IMR-90 (cell line): ENCODE results near the gene FOXC2. TPM values are rescaled to one million over a fixed set of nuclear protein-coding genes. Genes with fewer than 3 reads are reported as not detected.

ENCODE experiments used
- ATAC-seq: fragments of 200-7000 bp; cut with Tn5 transposase; 2 replicates; pipeline ENCODE4 v1.9.1; 2020; ENCODE audit warnings: low read depth, mild to moderate bottlenecking, moderate library complexity
- BruUV-seq: library from RNA; stranded (reverse); fragments of 400-500 nt; replicated peaks from 2 replicates; lab custom pipeline; 2021; lab: Mats Ljungman, UMichigan
- CTCF ChIA-PET: fragments of 300-600 bp; formaldehyde crosslinking; extraction: SDS; loops from one replicate; lab custom pipeline; 2021; ENCODE audit warnings: antibody characterized with exemption; lab: Yijun Ruan, JAX
- POLR2A ChIA-PET: fragments of 300-600 bp; sonication (Branson Sonifier 250); formaldehyde crosslinking; loops from one replicate; lab custom pipeline; 2022; ENCODE audit warnings: antibody characterized with exemption; ENCODE audit not compliant: unreplicated experiment; lab: Charles Lee
- DNase-seq: peaks from one replicate; pipeline ENCODE4 v3.0.0; 2013
- H2AFZ ChIP-seq: replicated peaks from 2 replicates; pipeline ENCODE3; 2013; ENCODE audit warnings: low read length, mild to moderate bottlenecking; ENCODE audit not compliant: poor library complexity
- H2AK5ac ChIP-seq: 2 replicates; pipeline ENCODE4 v1.6.1; 2013; ENCODE audit warnings: low read depth, low read length, inconsistent platforms
- H2AK9ac ChIP-seq: replicated peaks from 2 replicates; pipeline ENCODE3; 2013; ENCODE audit warnings: mild to moderate bottlenecking, low read depth, low read length, moderate library complexity; ENCODE audit not compliant: poor library complexity
- H2BK120ac ChIP-seq: 2 replicates; pipeline ENCODE4 v1.6.1; 2013; ENCODE audit warnings: low read depth, low read length, inconsistent platforms
- H2BK15ac ChIP-seq: 3 replicates; pipeline ENCODE4 v1.6.1; 2013; ENCODE audit warnings: low read depth, low read length, inconsistent platforms
- H2BK20ac ChIP-seq: 2 replicates; pipeline ENCODE4 v1.6.1; 2013; ENCODE audit warnings: low read depth, mild to moderate bottlenecking, inconsistent platforms, low read length, moderate library complexity
- H2BK5ac ChIP-seq: 2 replicates; pipeline ENCODE4 v1.6.1; 2013; ENCODE audit warnings: mild to moderate bottlenecking, low read depth, low read length, inconsistent platforms; ENCODE audit not compliant: poor library complexity, severe bottlenecking
- H3K14ac ChIP-seq: replicated peaks from 2 replicates; pipeline ENCODE4 v1.6.1; 2013; ENCODE audit warnings: low read depth, low read length, inconsistent platforms
- H3K18ac ChIP-seq: 2 replicates; pipeline ENCODE4 v1.6.1; 2013; ENCODE audit warnings: low read depth, low read length, control low read depth
- H3K23ac ChIP-seq: 2 replicates; pipeline ENCODE4 v1.6.1; 2013; ENCODE audit warnings: low read depth, low read length, inconsistent platforms
- H3K27ac ChIP-seq: 2 replicates; pipeline ENCODE4 v1.5.1; 2013; ENCODE audit warnings: mild to moderate bottlenecking, control low read depth, low read length; ENCODE audit not compliant: insufficient read depth
- H3K27me3 ChIP-seq: 2 replicates; pipeline ENCODE4 v1.6.1; 2013; ENCODE audit warnings: low read length; ENCODE audit not compliant: control insufficient read depth, insufficient read depth
- H3K36me3 ChIP-seq: 2 replicates; pipeline ENCODE4 v1.6.1; 2013; ENCODE audit warnings: low read length, mixed read lengths; ENCODE audit not compliant: control insufficient read depth, insufficient read depth
- H3K4ac ChIP-seq: 2 replicates; pipeline ENCODE4 v1.6.1; 2013; ENCODE audit warnings: low read depth, low read length, inconsistent platforms
- H3K4me1 ChIP-seq: 2 replicates; pipeline ENCODE4 v1.6.1; 2013; ENCODE audit warnings: low read length, mixed read lengths; ENCODE audit not compliant: control insufficient read depth, insufficient read depth
- H3K4me2 ChIP-seq: 2 replicates; pipeline ENCODE4 v1.6.1; 2013; ENCODE audit warnings: low read depth, mild to moderate bottlenecking, control low read depth, low read length, moderate library complexity
- H3K4me3 ChIP-seq: 2 replicates; pipeline ENCODE4 v1.5.1; 2013; ENCODE audit warnings: low read depth, mild to moderate bottlenecking, control low read depth, low read length, moderate library complexity; ENCODE audit not compliant: insufficient read depth
- H3K56ac ChIP-seq: 2 replicates; pipeline ENCODE4 v1.6.1; 2013; ENCODE audit warnings: low read length, inconsistent platforms; ENCODE audit not compliant: insufficient read depth; ENCODE audit errors: extremely low read depth
- H3K79me1 ChIP-seq, 2 experiments: 2 replicates each; pipeline ENCODE4 v1.6.1; 2013; ENCODE audit warnings: low read length in 2 of 2, inconsistent platforms in 1 of 2, low read depth in 1 of 2
- H3K9ac ChIP-seq: 2 replicates; pipeline ENCODE4 v1.6.1; 2013; ENCODE audit warnings: low read depth, low read length, control low read depth
- H3K9me1 ChIP-seq: 2 replicates; pipeline ENCODE4 v1.6.1; 2013; ENCODE audit warnings: low read length, inconsistent platforms; ENCODE audit not compliant: insufficient read depth
- H3K9me3 ChIP-seq: 2 replicates; pipeline ENCODE4 v1.6.1; 2013; ENCODE audit warnings: low read length; ENCODE audit not compliant: control insufficient read depth, insufficient read depth
- H4K20me1 ChIP-seq: 2 replicates; pipeline ENCODE4 v1.6.1; 2013; ENCODE audit warnings: low read length, inconsistent platforms; ENCODE audit not compliant: insufficient read depth
- H4K5ac ChIP-seq: 2 replicates; pipeline ENCODE4 v1.6.1; 2013; ENCODE audit warnings: mild to moderate bottlenecking, low read depth, low read length, control low read depth
- H4K8ac ChIP-seq, 2 experiments: 2 replicates each; pipeline ENCODE4 v1.6.1; 2013; ENCODE audit warnings: low read depth in 2 of 2, low read length in 2 of 2, control low read depth in 1 of 2, inconsistent platforms in 1 of 2
- H4K91ac ChIP-seq: 2 replicates; pipeline ENCODE4 v1.6.1; 2013; ENCODE audit warnings: low read depth, low read length, inconsistent platforms; ENCODE audit not compliant: insufficient read depth
- BHLHE40 ChIP-seq: fragments of 150-350 bp; IDR thresholded peaks from 2 replicates; pipeline ENCODE4 v1.6.1; 2016; ENCODE audit warnings: mild to moderate bottlenecking, low read depth, low read length
- CEBPB ChIP-seq: IDR thresholded peaks from 2 replicates; pipeline ENCODE4 v1.6.1; 2012; ENCODE audit warnings: low read depth, low read length, improper control_type of control experiment
- CHD1 ChIP-seq: IDR thresholded peaks from 2 replicates; pipeline ENCODE4 v1.6.1; 2012; ENCODE audit warnings: low read depth, low read length, improper control_type of control experiment
- FOS ChIP-seq: fragments of 150-350 bp; IDR thresholded peaks from 2 replicates; pipeline ENCODE4 v1.6.1; 2016; ENCODE audit warnings: low read depth, low read length
- MAZ ChIP-seq: IDR thresholded peaks from 2 replicates; pipeline ENCODE4 v1.6.1; 2012; ENCODE audit warnings: low read depth, mild to moderate bottlenecking, low read length, improper control_type of control experiment, moderate library complexity, borderline replicate concordance
- NFE2L2 ChIP-seq: fragments of 150-350 bp; IDR thresholded peaks from 2 replicates; pipeline ENCODE4 v1.6.1; 2016; ENCODE audit warnings: low read depth, mild to moderate bottlenecking, low read length
- POLR2A ChIP-seq: IDR thresholded peaks from 2 replicates; pipeline ENCODE4 v1.6.1; 2012; ENCODE audit warnings: mild to moderate bottlenecking, low read depth, low read length
- RAD21 ChIP-seq: IDR thresholded peaks from 2 replicates; pipeline ENCODE4 v1.6.1; 2012; ENCODE audit warnings: low read length, improper control_type of control experiment
- RCOR1 ChIP-seq: IDR thresholded peaks from 2 replicates; pipeline ENCODE4 v1.6.1; 2012; ENCODE audit warnings: mild to moderate bottlenecking, low read length, improper control_type of control experiment; ENCODE audit not compliant: insufficient replicate concordance
- RFX5 ChIP-seq: IDR thresholded peaks from 2 replicates; pipeline ENCODE4 v1.8.0; 2012; ENCODE audit warnings: low read depth, mild to moderate bottlenecking, low read length, moderate library complexity
- SMC3 ChIP-seq: fragments of 150-350 bp; IDR thresholded peaks from 2 replicates; pipeline ENCODE4 v1.6.1; 2016; ENCODE audit warnings: low read depth, mild to moderate bottlenecking, antibody characterized with exemption, low read length, moderate library complexity
- WGBS, 2 experiments: methylation state at CpG; one replicate each; pipeline versions ENCODE4 v1.1.5 to v1.1.7; 2013; ENCODE audit warnings: missing lambda C conversion rate in 2 of 2; ENCODE audit not compliant: insufficient read length in 1 of 2; ENCODE audit errors: extremely low coverage in 2 of 2; 5-methylcytosine and 5-hydroxymethylcytosine counted together
- dilution Hi-C: fragments of 300-500 bp; cut with HindIII; formaldehyde crosslinking; loops from one replicate; pipeline ENCODE4 v1.14.3; 2018; ENCODE audit warnings: low sequenced_read_pairs; ENCODE audit not compliant: unreplicated experiment
- in situ Hi-C: fragments of 300-500 bp; cut with MboI; formaldehyde crosslinking; loops from 3 replicates; pipeline ENCODE4 v1.14.3; 2019; ENCODE audit warnings: low sequenced_read_pairs, inconsistent platforms, mixed read lengths
- intact Hi-C: fragments of 100-400 bp; cut with micrococcal nuclease; formaldehyde crosslinking; loops from 2 replicates; pipeline ENCODE4 v1.10.0; 2022
- polyA plus RNA-seq, 3 experiments: library from polyadenylated mRNA; depleted of rRNA; stranded (reverse); fragments of >200 nt; gene quantifications; 2 replicates each; pipeline ENCODE4 v1.2.3, GENCODE V29; 2012; ENCODE audit warnings: low replicate concordance in 1 of 3
- total RNA-seq: library from RNA; depleted of rRNA; stranded (reverse); fragments of >200 nt; gene quantifications from 2 replicates; pipeline ENCODE4 v1.2.3, GENCODE V29; 2012
- TF ChIP-seq, protein P1 (sequence below): conservative IDR thresholded peaks from 2 replicates; pipeline ENCODE4 v1.5.1; 2012; ENCODE audit warnings: mild to moderate bottlenecking, low read depth, low read length, improper control_type of control experiment

The FOXC2 gene
- total and polyA plus RNA-seq, 2 of the 4 experiments (the other 2 are of a cell fraction), result 0.90 to 6.4 TPM

DNA sequence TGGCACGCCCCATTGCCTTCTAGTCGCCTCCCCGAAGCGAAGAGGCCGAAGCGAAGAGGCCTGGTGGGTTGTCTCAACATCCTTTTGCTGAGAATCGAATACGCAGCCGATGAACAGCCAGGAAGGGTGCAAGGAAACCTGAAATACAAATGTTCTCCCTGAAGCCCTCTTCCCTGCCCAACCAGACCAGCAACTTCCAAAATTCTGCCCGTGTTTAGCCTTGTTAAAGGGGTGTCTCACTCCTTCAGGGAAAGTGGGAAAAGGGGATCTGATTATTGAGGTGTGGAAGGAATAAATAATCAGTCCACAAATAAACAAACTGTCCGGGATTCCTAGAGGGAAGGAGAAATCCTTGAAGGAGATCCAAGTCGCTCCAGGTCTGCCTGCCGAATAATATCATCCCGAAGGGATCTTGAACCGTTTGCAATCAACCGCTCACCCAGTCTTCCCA lies 1.4 kb upstream of the FOXC2 start:
- dilution Hi-C loops (no loop called here), in situ Hi-C loops (loop anchor here (5.0 kb wide), 1 partner anchor 497 kb away; no protein-coding TSS in a partner anchor), intact Hi-C loops (loop anchor here (2.0 to 10.0 kb wide), 2 partner anchors 638 to 1070 kb away; no protein-coding TSS in a partner anchor)
- Histone ChIP-seq H2AK5ac (no peak overlapping the region), H3K9me1 (no peaks in the 10 kb centered on the region), H3K4me2 (no peak overlapping the region), H3K4me3 (no peak overlapping the region), H3K36me3 (no peaks in the 10 kb centered on the region), H2AK9ac (no peak overlapping the region), H2BK120ac (no peak overlapping the region), H4K5ac (no peak overlapping the region), H4K20me1 (no peaks in the 10 kb centered on the region), H3K14ac (no peak overlapping the region), H2AFZ (peak overlapping the region; percentile 88), H2BK20ac (no peak overlapping the region), H4K8ac (no peak overlapping the region; a peak in 1 of 4 replicates), H4K91ac (no peak overlapping the region), H2BK5ac (no peak overlapping the region), H3K9ac (no peak overlapping the region), H3K9me3 (no peaks in the 10 kb centered on the region), H3K18ac (no peak overlapping the region), H3K4ac (no peak overlapping the region), H3K79me1 (peaks cover 0 to 5% of the 10 kb centered on the region in 2 experiments; a peak in 2 of 4 replicates), H3K23ac (no peak overlapping the region), H3K56ac (no peak overlapping the region), H3K27ac (no peak overlapping the region), H3K27me3 (no peaks in the 10 kb centered on the region), H2BK15ac (no peak overlapping the region), H3K4me1 (peaks cover 5% of the 10 kb centered on the region)
- DNase-seq (no peak), ATAC-seq (no peak)
- ChIA-PET POLR2A (no interaction called here), CTCF (interaction anchor here (0.6 to 2.0 kb wide), 3 partner anchors 272 to 713 kb away, joined by 3 to 18 read pairs (median 5); no protein-coding TSS in a partner anchor)
- no TSS peak for BruUV-seq
- TF ChIP-seq POLR2A, result no peak
- no peak for TF ChIP-seq NFE2L2
- TF ChIP-seq CHD1, result no peak
- TF ChIP-seq BHLHE40, result no peak
- TF ChIP-seq RFX5, result no peak
- no peak for TF ChIP-seq CEBPB
- TF ChIP-seq SMC3, result no peak
- TF ChIP-seq RCOR1, result no peak
- no peak for TF ChIP-seq MAZ
- no peak for TF ChIP-seq FOS
- TF ChIP-seq, protein P1, sequence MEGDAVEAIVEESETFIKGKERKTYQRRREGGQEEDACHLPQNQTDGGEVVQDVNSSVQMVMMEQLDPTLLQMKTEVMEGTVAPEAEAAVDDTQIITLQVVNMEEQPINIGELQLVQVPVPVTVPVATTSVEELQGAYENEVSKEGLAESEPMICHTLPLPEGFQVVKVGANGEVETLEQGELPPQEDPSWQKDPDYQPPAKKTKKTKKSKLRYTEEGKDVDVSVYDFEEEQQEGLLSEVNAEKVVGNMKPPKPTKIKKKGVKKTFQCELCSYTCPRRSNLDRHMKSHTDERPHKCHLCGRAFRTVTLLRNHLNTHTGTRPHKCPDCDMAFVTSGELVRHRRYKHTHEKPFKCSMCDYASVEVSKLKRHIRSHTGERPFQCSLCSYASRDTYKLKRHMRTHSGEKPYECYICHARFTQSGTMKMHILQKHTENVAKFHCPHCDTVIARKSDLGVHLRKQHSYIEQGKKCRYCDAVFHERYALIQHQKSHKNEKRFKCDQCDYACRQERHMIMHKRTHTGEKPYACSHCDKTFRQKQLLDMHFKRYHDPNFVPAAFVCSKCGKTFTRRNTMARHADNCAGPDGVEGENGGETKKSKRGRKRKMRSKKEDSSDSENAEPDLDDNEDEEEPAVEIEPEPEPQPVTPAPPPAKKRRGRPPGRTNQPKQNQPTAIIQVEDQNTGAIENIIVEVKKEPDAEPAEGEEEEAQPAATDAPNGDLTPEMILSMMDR, result no peak
- TF ChIP-seq RAD21, result no peak
- WGBS, 2 experiments, result 80% methylated on average over 1 of the region's 16 CpGs; no CpG with 5 or more reads in 1 of the 2 experiments
